Kidney epithelial cell (primary cell): Measurements from ENCODE around the gene PNN. TPM values are rescaled to one million over a fixed set of nuclear protein-coding genes. Genes with fewer than 3 reads are reported as not detected.

Source experiments
- DNase-seq: peaks from one replicate; pipeline ENCODE4 v3.0.0-alpha.2; 2010; ENCODE audit warnings: low read depth
- H3K27me3 ChIP-seq: 2 replicates; pipeline ENCODE4 v1.6.0; 2011; ENCODE audit warnings: low read length; ENCODE audit not compliant: control insufficient read depth, insufficient read depth
- H3K36me3 ChIP-seq: 2 replicates; pipeline ENCODE4 v1.5.1; 2011; ENCODE audit warnings: low read length; ENCODE audit not compliant: control insufficient read depth, insufficient read depth
- H3K4me3 ChIP-seq: 2 replicates; pipeline ENCODE4 v1.5.1; 2011; ENCODE audit warnings: low read depth, mild to moderate bottlenecking, control low read depth, low read length
- total RNA-seq: library from RNA; depleted of rRNA; stranded (reverse); fragments of >200 nt; gene quantifications from 2 replicates; pipeline ENCODE4 v1.2.3, GENCODE V29; 2015
- TF ChIP-seq, protein P1 (sequence below): IDR thresholded peaks from 2 replicates; pipeline ENCODE4 v1.5.1; 2011; ENCODE audit warnings: mild to moderate bottlenecking, moderate library complexity, low read length, control low read depth, inconsistent platforms; ENCODE audit not compliant: insufficient read depth, poor library complexity, severe bottlenecking

Gene PNN
- total RNA-seq, 1 donor from 2014 or later = 33.5 TPM

GRCh38 chr14:39211109-39211741, 36.2 kb downstream of the PNN start:
- no peaks in the 10 kb centered on the region for H3K36me3 ChIP-seq
- TF ChIP-seq, protein P1, sequence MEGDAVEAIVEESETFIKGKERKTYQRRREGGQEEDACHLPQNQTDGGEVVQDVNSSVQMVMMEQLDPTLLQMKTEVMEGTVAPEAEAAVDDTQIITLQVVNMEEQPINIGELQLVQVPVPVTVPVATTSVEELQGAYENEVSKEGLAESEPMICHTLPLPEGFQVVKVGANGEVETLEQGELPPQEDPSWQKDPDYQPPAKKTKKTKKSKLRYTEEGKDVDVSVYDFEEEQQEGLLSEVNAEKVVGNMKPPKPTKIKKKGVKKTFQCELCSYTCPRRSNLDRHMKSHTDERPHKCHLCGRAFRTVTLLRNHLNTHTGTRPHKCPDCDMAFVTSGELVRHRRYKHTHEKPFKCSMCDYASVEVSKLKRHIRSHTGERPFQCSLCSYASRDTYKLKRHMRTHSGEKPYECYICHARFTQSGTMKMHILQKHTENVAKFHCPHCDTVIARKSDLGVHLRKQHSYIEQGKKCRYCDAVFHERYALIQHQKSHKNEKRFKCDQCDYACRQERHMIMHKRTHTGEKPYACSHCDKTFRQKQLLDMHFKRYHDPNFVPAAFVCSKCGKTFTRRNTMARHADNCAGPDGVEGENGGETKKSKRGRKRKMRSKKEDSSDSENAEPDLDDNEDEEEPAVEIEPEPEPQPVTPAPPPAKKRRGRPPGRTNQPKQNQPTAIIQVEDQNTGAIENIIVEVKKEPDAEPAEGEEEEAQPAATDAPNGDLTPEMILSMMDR = no peak
- no peak for DNase-seq

DNA sequence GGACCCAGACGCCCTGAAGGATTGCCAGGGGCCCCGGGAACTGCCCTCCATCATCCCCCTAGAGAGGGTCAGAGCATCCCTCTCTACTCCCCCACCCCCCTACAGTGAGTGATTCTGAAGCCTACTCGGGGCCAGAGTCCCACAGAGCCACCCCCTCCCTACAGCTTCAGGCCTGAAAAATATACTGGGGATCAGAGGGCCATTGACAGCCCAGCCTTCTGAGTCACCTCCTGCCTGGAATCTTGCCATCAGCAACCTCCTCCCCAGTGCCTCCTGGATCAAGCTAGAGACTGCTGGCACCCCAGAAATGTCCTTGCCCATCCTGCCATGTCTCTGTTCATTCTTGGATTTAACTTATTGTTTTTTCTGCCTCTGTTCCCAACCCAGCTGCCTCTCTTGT, 37.0 kb downstream of the PNN start:
- TF ChIP-seq, protein P1 = no peak
- Histone ChIP-seq H3K27me3 (no peaks in the 10 kb centered on the region), H3K4me3 (no peak overlapping the region), H3K36me3 (no peaks in the 10 kb centered on the region)
- no peak for DNase-seq

More at GRCh38 chr14:39211109-39211741, 36.2 kb downstream of the PNN start:
- Histone ChIP-seq H3K4me3 (no peak overlapping the region), H3K27me3 (no peaks in the 10 kb centered on the region)

DNA sequence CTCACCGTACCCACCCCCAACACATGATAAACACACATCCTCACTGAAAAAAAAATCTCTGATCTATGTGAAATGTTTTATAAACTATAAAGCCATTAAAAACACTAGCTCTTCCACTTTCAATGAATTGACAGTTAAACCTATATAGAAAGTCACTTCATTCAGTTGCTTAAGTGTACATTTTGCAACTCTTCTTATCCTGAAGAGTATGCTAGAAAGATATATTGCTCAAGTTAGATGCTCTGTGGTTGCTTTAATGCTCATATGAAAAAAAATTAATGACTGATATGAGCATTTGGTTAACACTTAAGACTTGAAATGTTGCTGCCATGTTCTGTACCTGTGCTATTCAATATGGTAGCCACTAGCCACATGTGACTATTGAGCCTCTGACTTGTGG, 37.6 kb downstream of the PNN start:
- Histone ChIP-seq H3K27me3 (no peaks in the 10 kb centered on the region), H3K36me3 (no peaks in the 10 kb centered on the region), H3K4me3 (no peak overlapping the region)
- no peak for DNase-seq
- TF ChIP-seq, protein P1 = no peak

DNA sequence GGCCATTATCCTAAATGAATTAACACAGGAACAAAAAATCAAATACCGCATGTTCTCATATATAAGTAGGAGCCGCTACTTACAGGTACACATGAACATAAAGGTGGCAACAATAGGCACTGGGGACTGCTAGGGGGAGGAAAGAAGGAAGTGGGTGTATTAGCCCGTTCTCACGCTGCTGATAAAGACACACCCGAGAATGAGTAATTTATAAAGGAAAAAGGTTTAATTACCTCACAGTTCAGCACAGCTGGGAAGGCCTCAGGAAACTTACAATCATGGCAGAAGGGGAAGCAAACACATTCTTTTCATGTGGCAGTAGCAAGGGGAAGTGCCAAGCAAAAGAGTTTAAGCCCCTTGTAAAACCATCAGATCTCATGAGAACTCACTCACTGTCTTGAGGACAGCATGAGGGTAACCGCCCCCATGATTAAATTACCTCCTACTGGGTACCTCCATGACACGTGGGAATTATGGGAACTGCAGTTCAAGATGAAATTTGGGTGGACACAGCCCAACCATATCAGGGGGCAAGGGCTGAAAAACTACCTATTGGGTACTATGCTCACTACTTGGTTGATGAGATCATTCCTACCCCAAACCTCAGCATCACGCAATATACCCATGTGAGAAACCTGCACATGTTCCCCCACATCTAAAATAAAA, 42.3 kb downstream of the PNN start:
- no peak for DNase-seq
- Histone ChIP-seq H3K27me3 (no peaks in the 10 kb centered on the region), H3K36me3 (no peaks in the 10 kb centered on the region), H3K4me3 (no peak overlapping the region)
- TF ChIP-seq, protein P1 = no peak

- H3K27me3 ChIP-seq = no peaks in the 10 kb centered on the region
- H3K4me3 ChIP-seq = no peak overlapping the region
- no peak for DNase-seq
- TF ChIP-seq, protein P1 = no peak
- no peaks in the 10 kb centered on the region for H3K36me3 ChIP-seq
Measured at GRCh38 chr14:39218171-39218769, 43.2 kb downstream of the PNN start.
